ENCODE data around the gene FZD10. TPM values are rescaled to one million over a fixed set of nuclear protein-coding genes. Genes with fewer than 3 reads are reported as not detected.

The FZD10 gene
- total and polyA plus RNA-seq, 7 experiments from 2014 or later = not detected

- H3K27me3 Mint-ChIP-seq = peaks cover 12 to 65% (median 39%) of the 10 kb centered on the region in 5 donors
- ChIA-PET CTCF (no interaction called here), POLR2A (no interaction called here)
- H3K36me3 ChIP-seq (ENCODE audit: control insufficient read depth in 2 of 3, insufficient read depth in 3 of 3, low read length in 3 of 3) = no peaks in the 10 kb centered on the region
- no peaks in the 10 kb centered on the region for H3K4me1 ChIP-seq (ENCODE audit: control insufficient read depth in 2 of 2, insufficient read depth in 2 of 2, low read length in 2 of 2)
- ATAC-seq = no peak
- no peak for DNase-seq
- no peaks in the 10 kb centered on the region for H3K9me3 ChIP-seq (ENCODE audit: control insufficient read depth in 2 of 3, low read length in 3 of 3)
- H3K4me3 Mint-ChIP-seq = no peak overlapping the region
- peaks cover 0 to 3% (median 0%) of the 10 kb centered on the region in 11 donors for H3K9me3 Mint-ChIP-seq
- H3K27ac Mint-ChIP-seq = no peak overlapping the region
- intact Hi-C loops (cut with micrococcal nuclease) = no loop called here
- H3K27ac ChIP-seq (ENCODE audit: low read depth, low read length) = no peak overlapping the region
- peaks cover 0 to 3% (median 0%) of the 10 kb centered on the region in 7 donors for H3K4me1 Mint-ChIP-seq
- H3K27me3 ChIP-seq (ENCODE audit: control insufficient read depth in 2 of 2, insufficient read depth in 2 of 2, low read length in 2 of 2) = peaks cover 0 to 4% of the 10 kb centered on the region in 2 donors
- H3K4me3 ChIP-seq (ENCODE audit: low read length) = no peak overlapping the region
- no peaks in the 10 kb centered on the region for H3K36me3 Mint-ChIP-seq
Observed at GRCh38 chr12:130153803-130154202, 8.5 kb upstream of the FZD10 start.

- Histone ChIP-seq H3K9me3 (ENCODE audit: control insufficient read depth in 2 of 3, low read length in 3 of 3) (no peaks in the 10 kb centered on the region), H3K36me3 (ENCODE audit: control insufficient read depth in 2 of 3, insufficient read depth in 3 of 3, low read length in 3 of 3) (no peaks in the 10 kb centered on the region), H3K4me1 (ENCODE audit: control insufficient read depth in 2 of 2, insufficient read depth in 2 of 2, low read length in 2 of 2) (no peaks in the 10 kb centered on the region), H3K27ac (ENCODE audit: low read depth, low read length) (no peak overlapping the region), H3K4me3 (ENCODE audit: low read length) (no peak overlapping the region), H3K27me3 (ENCODE audit: control insufficient read depth in 2 of 2, insufficient read depth in 2 of 2, low read length in 2 of 2) (peaks cover 0 to 4% of the 10 kb centered on the region in 2 donors)
- H3K27me3 Mint-ChIP-seq = peaks cover 12 to 65% (median 39%) of the 10 kb centered on the region in 5 donors
- H3K4me3 Mint-ChIP-seq = no peak overlapping the region
- peaks cover 0 to 3% (median 0%) of the 10 kb centered on the region in 7 donors for H3K4me1 Mint-ChIP-seq
- ATAC-seq = no peak
- intact Hi-C loops (cut with micrococcal nuclease) = no loop called here
- peak overlapping the region in 1 of 9 donors; percentile 46 for H3K27ac Mint-ChIP-seq
- ChIA-PET CTCF (no interaction called here), POLR2A (no interaction called here)
- no peak for DNase-seq
- H3K9me3 Mint-ChIP-seq = peaks cover 0 to 3% (median 0%) of the 10 kb centered on the region in 11 donors
- H3K36me3 Mint-ChIP-seq = no peaks in the 10 kb centered on the region
Observed at GRCh38 chr12:130154276-130155070, 7.8 kb upstream of the FZD10 start.

- Histone ChIP-seq H3K27ac (ENCODE audit: low read depth, low read length) (no peak overlapping the region), H3K9me3 (ENCODE audit: control insufficient read depth in 2 of 3, low read length in 3 of 3) (no peaks in the 10 kb centered on the region), H3K27me3 (ENCODE audit: control insufficient read depth in 2 of 2, insufficient read depth in 2 of 2, low read length in 2 of 2) (peaks cover 0 to 10% of the 10 kb centered on the region in 2 donors), H3K36me3 (ENCODE audit: control insufficient read depth in 2 of 3, insufficient read depth in 3 of 3, low read length in 3 of 3) (no peaks in the 10 kb centered on the region), H3K4me1 (ENCODE audit: control insufficient read depth in 2 of 2, insufficient read depth in 2 of 2, low read length in 2 of 2) (no peaks in the 10 kb centered on the region), H3K4me3 (ENCODE audit: low read length) (no peak overlapping the region)
- H3K27me3 Mint-ChIP-seq = peaks cover 12 to 59% (median 39%) of the 10 kb centered on the region in 5 donors
- DNase-seq (no peak), ATAC-seq (no peak)
- POLR2A ChIA-PET = no interaction called here
- H3K9me3 Mint-ChIP-seq = peaks cover 0 to 2% (median 0%) of the 10 kb centered on the region in 11 donors
- peaks cover 0 to 3% (median 0%) of the 10 kb centered on the region in 7 donors for H3K4me1 Mint-ChIP-seq
- CTCF ChIA-PET = no interaction called here
- intact Hi-C loops (cut with micrococcal nuclease) = no loop called here
- no peaks in the 10 kb centered on the region for H3K36me3 Mint-ChIP-seq
- H3K27ac Mint-ChIP-seq = no peak overlapping the region
- H3K4me3 Mint-ChIP-seq = peak overlapping the region in 1 of 10 donors; percentile 15
Observed at GRCh38 chr12:130155416-130156073, 6.7 kb upstream of the FZD10 start.

GRCh38 chr12:130156652-130157275 lies 5.5 kb upstream of the FZD10 start:
- peaks cover 0 to 10% of the 10 kb centered on the region in 2 donors for H3K27me3 ChIP-seq (ENCODE audit: control insufficient read depth in 2 of 2, insufficient read depth in 2 of 2, low read length in 2 of 2)
- H3K4me1 ChIP-seq (ENCODE audit: control insufficient read depth in 2 of 2, insufficient read depth in 2 of 2, low read length in 2 of 2) = no peaks in the 10 kb centered on the region
- ATAC-seq (no peak), DNase-seq (no peak)
- H3K4me3 ChIP-seq (ENCODE audit: low read length) = no peak overlapping the region
- Mint-ChIP-seq H3K27me3 (peaks cover 20 to 48% (median 37%) of the 10 kb centered on the region in 5 donors), H3K4me1 (peaks cover 0 to 3% (median 0%) of the 10 kb centered on the region in 7 donors), H3K27ac (no peak overlapping the region), H3K4me3 (no peak overlapping the region), H3K36me3 (no peaks in the 10 kb centered on the region), H3K9me3 (peaks cover 0 to 2% (median 0%) of the 10 kb centered on the region in 11 donors)
- H3K9me3 ChIP-seq (ENCODE audit: control insufficient read depth in 2 of 3, low read length in 3 of 3) = no peaks in the 10 kb centered on the region
- POLR2A ChIA-PET = no interaction called here
- intact Hi-C loops (cut with micrococcal nuclease) = no loop called here
- CTCF ChIA-PET = interaction anchor here (0.6 kb wide), 2 partner anchors 36 to 975 kb away, joined by 3 read pairs; no protein-coding TSS in a partner anchor
- no peak overlapping the region for H3K27ac ChIP-seq (ENCODE audit: low read depth, low read length)
- H3K36me3 ChIP-seq (ENCODE audit: control insufficient read depth in 2 of 3, insufficient read depth in 3 of 3, low read length in 3 of 3) = no peaks in the 10 kb centered on the region

- Mint-ChIP-seq H3K9me3 (peaks cover 0 to 3% (median 0%) of the 10 kb centered on the region in 11 donors), H3K27me3 (peaks cover 25 to 42% (median 34%) of the 10 kb centered on the region in 5 donors), H3K4me1 (peaks cover 0 to 6% (median 2%) of the 10 kb centered on the region in 7 donors), H3K36me3 (no peaks in the 10 kb centered on the region), H3K27ac (no peak overlapping the region), H3K4me3 (no peak overlapping the region)
- ChIA-PET CTCF (no interaction called here), POLR2A (no interaction called here)
- Histone ChIP-seq H3K27ac (ENCODE audit: low read depth, low read length) (no peak overlapping the region), H3K36me3 (ENCODE audit: control insufficient read depth in 2 of 3, insufficient read depth in 3 of 3, low read length in 3 of 3) (no peaks in the 10 kb centered on the region), H3K4me3 (ENCODE audit: low read length) (no peak overlapping the region), H3K27me3 (ENCODE audit: control insufficient read depth in 2 of 2, insufficient read depth in 2 of 2, low read length in 2 of 2) (peaks cover 0 to 10% of the 10 kb centered on the region in 2 donors), H3K9me3 (ENCODE audit: control insufficient read depth in 2 of 3, low read length in 3 of 3) (no peaks in the 10 kb centered on the region), H3K4me1 (ENCODE audit: control insufficient read depth in 2 of 2, insufficient read depth in 2 of 2, low read length in 2 of 2) (no peaks in the 10 kb centered on the region)
- intact Hi-C loops (cut with micrococcal nuclease) = no loop called here
- ATAC-seq (no peak), DNase-seq (no peak)
Observed at GRCh38 chr12:130157998-130158753, 4.1 kb upstream of the FZD10 start.

GRCh38 chr12:130158754-130159059 lies 3.6 kb upstream of the FZD10 start:
- Histone ChIP-seq H3K4me1 (ENCODE audit: control insufficient read depth in 2 of 2, insufficient read depth in 2 of 2, low read length in 2 of 2) (no peaks in the 10 kb centered on the region), H3K4me3 (ENCODE audit: low read length) (no peak overlapping the region), H3K9me3 (ENCODE audit: control insufficient read depth in 2 of 3, low read length in 3 of 3) (no peaks in the 10 kb centered on the region), H3K27ac (ENCODE audit: low read depth, low read length) (no peak overlapping the region), H3K36me3 (ENCODE audit: control insufficient read depth in 2 of 3, insufficient read depth in 3 of 3, low read length in 3 of 3) (no peaks in the 10 kb centered on the region), H3K27me3 (ENCODE audit: control insufficient read depth in 2 of 2, insufficient read depth in 2 of 2, low read length in 2 of 2) (peaks cover 0 to 10% of the 10 kb centered on the region in 2 donors)
- H3K9me3 Mint-ChIP-seq = peaks cover 0 to 3% (median 0%) of the 10 kb centered on the region in 11 donors
- H3K27ac Mint-ChIP-seq = no peak overlapping the region
- peaks cover 0 to 2% (median 0%) of the 10 kb centered on the region in 5 donors for H3K36me3 Mint-ChIP-seq
- no peak overlapping the region for H3K4me3 Mint-ChIP-seq
- peaks cover 2 to 11% (median 3%) of the 10 kb centered on the region in 7 donors for H3K4me1 Mint-ChIP-seq
- POLR2A ChIA-PET = no interaction called here
- intact Hi-C loops (cut with micrococcal nuclease) = no loop called here
- DNase-seq = no peak
- peaks cover 29 to 44% (median 36%) of the 10 kb centered on the region in 5 donors for H3K27me3 Mint-ChIP-seq
- ATAC-seq = no peak
- CTCF ChIA-PET = no interaction called here

All from naive thymus-derived CD4-positive, alpha-beta T cell (primary cell).